Measurements from ENCODE around the gene CEP164.

The CEP164 gene

GRCh38 chr11:117302228-117302627 is 25.4 kb upstream of the CEP164 start:
- ChIA-PET POLR2A (ENCODE audit: low non-redundant PET) (no interaction called here), CTCF (interaction anchor here (0.6 kb wide), 1 partner anchor 94 kb away, joined by 4 read pairs; no protein-coding TSS in a partner anchor)
- H3K27ac ChIP-seq = no peak overlapping the region
- no peak for TF ChIP-seq CTCF (conservative IDR thresholded peaks at IDR 0.05; ENCODE audit: low read depth)
- DNase-seq (ENCODE audit: low spot score) = no peak

- CTCF ChIA-PET = no interaction called here
- H3K27ac ChIP-seq = no peak overlapping the region
- TF ChIP-seq CTCF (conservative IDR thresholded peaks at IDR 0.05; ENCODE audit: low read depth) = no peak
- DNase-seq (ENCODE audit: low spot score) = no peak
- POLR2A ChIA-PET (ENCODE audit: low non-redundant PET) = no interaction called here
Measured at GRCh38 chr11:117303101-117303500, 24.6 kb upstream of the CEP164 start.

- POLR2A ChIA-PET (ENCODE audit: low non-redundant PET) = no interaction called here
- DNase-seq (ENCODE audit: low spot score) = no peak
- CTCF ChIA-PET = interaction anchor here (0.6 kb wide), 1 partner anchor 10 kb away, joined by 6 read pairs; no protein-coding TSS in a partner anchor
- TF ChIP-seq CTCF (conservative IDR thresholded peaks at IDR 0.05; ENCODE audit: low read depth) = no peak
- no peak overlapping the region for H3K27ac ChIP-seq
Measured at GRCh38 chr11:117303646-117304315, 23.9 kb upstream of the CEP164 start.

GRCh38 chr11:117305145-117305544 is 22.5 kb upstream of the CEP164 start:
- TF ChIP-seq CTCF (conservative IDR thresholded peaks at IDR 0.05; ENCODE audit: low read depth) = no peak
- ChIA-PET CTCF (interaction anchor here (0.7 kb wide), 1 partner anchor 512 kb away, joined by 3 read pairs; no protein-coding TSS in a partner anchor), POLR2A (ENCODE audit: low non-redundant PET) (no interaction called here)
- no peak overlapping the region for H3K27ac ChIP-seq
- no peak for DNase-seq (ENCODE audit: low spot score)

GRCh38 chr11:117309310-117309709 is 18.3 kb upstream of the CEP164 start:
- DNase-seq (ENCODE audit: low spot score) = no peak
- H3K27ac ChIP-seq = no peak overlapping the region
- TF ChIP-seq CTCF (conservative IDR thresholded peaks at IDR 0.05; ENCODE audit: low read depth) = no peak
- POLR2A ChIA-PET (ENCODE audit: low non-redundant PET) = no interaction called here
- CTCF ChIA-PET = no interaction called here

GRCh38 chr11:117313091-117313490 is 14.6 kb upstream of the CEP164 start:
- no peak overlapping the region for H3K27ac ChIP-seq
- CTCF ChIA-PET = interaction anchor here (0.6 kb wide), 1 partner anchor 298 kb away, joined by 4 read pairs; no protein-coding TSS in a partner anchor
- POLR2A ChIA-PET (ENCODE audit: low non-redundant PET) = no interaction called here
- DNase-seq (ENCODE audit: low spot score) = no peak
- TF ChIP-seq CTCF (conservative IDR thresholded peaks at IDR 0.05; ENCODE audit: low read depth) = no peak
